NT2/D1 (cell line): ENCODE measurements around the gene KRT35.

Experiments used
- SUZ12 ChIP-seq: IDR thresholded peaks from 2 replicates; pipeline ENCODE4 v1.6.1; 2011; ENCODE audit not compliant: insufficient read length, insufficient read depth; ENCODE audit errors: extremely low read depth
- YY1 ChIP-seq: IDR thresholded peaks from 2 replicates; pipeline ENCODE4 v1.6.1; 2011; ENCODE audit not compliant: insufficient read length, insufficient read depth
- ZNF274 ChIP-seq: IDR thresholded peaks from 2 replicates; pipeline ENCODE4 v1.6.1; 2011; ENCODE audit warnings: mild to moderate bottlenecking, low read depth, low read length

GRCh38 chr17:41464682-41465081, 16.3 kb downstream of the KRT35 start:
- TF ChIP-seq YY1 (no peak), ZNF274 (no peak), SUZ12 (no peak)
